SK-N-SH treated with all-trans-retinoic acid at 6 μM for 48 hours (cell line): ENCODE data around the gene PRRC2A.

Experiments used
- ATAC-seq: fragments of 200-7000 bp; cut with Tn5 transposase; 3 replicates; pipeline ENCODE4 v1.9.1; 2020; ENCODE audit warnings: mild to moderate bottlenecking, moderate library complexity
- ARNTL ChIP-seq: fragments of 450-650 bp; formaldehyde crosslinking; IDR thresholded peaks from 2 replicates; pipeline ENCODE4 v1.5.0; 2020; ENCODE audit warnings: low read depth, mild to moderate bottlenecking, moderate library complexity, borderline replicate concordance
- BACH2 ChIP-seq: fragments of 250-450 bp; sonication (Bioruptor Pico); IDR thresholded peaks from 2 replicates; pipeline ENCODE4 v1.9.0; 2021; ENCODE audit warnings: mild to moderate bottlenecking, borderline replicate concordance
- CREB5 ChIP-seq: fragments of 250-450 bp; sonication (Bioruptor Pico); IDR thresholded peaks from 2 replicates; pipeline ENCODE4 v1.5.1; 2020; ENCODE audit warnings: low read depth, mild to moderate bottlenecking, moderate library complexity
- CSDC2 ChIP-seq: fragments of 250-450 bp; sonication (Bioruptor Pico); IDR thresholded peaks from 2 replicates; pipeline ENCODE4 v1.5.0; 2020; ENCODE audit warnings: mild to moderate bottlenecking, moderate library complexity
- CSRNP3 ChIP-seq: fragments of 250-450 bp; sonication (Bioruptor Pico); IDR thresholded peaks from 2 replicates; pipeline ENCODE4 v1.5.1; 2021; ENCODE audit warnings: mild to moderate bottlenecking, moderate library complexity
- GLIS3 ChIP-seq: fragments of 250-450 bp; sonication (Bioruptor Pico); IDR thresholded peaks from 2 replicates; pipeline ENCODE4 v1.5.0; 2020; ENCODE audit warnings: mild to moderate bottlenecking, moderate library complexity
- ISL1 ChIP-seq: fragments of 250-450 bp; sonication (Bioruptor Pico); IDR thresholded peaks from 2 replicates; pipeline ENCODE4 v2.1.2; 2022; ENCODE audit warnings: mild to moderate bottlenecking, moderate library complexity
- OSR1 ChIP-seq: fragments of 250-450 bp; sonication (Bioruptor Pico); IDR thresholded peaks from 2 replicates; pipeline ENCODE4 v1.8.0; 2022; ENCODE audit warnings: moderate library complexity, mild to moderate bottlenecking, inconsistent platforms
- PATZ1 ChIP-seq: fragments of 250-450 bp; sonication (Bioruptor Pico); IDR thresholded peaks from 2 replicates; pipeline ENCODE4 v1.8.0; 2020; ENCODE audit warnings: mild to moderate bottlenecking, moderate library complexity, borderline replicate concordance
- POU6F1 ChIP-seq: fragments of 250-450 bp; sonication (Bioruptor Pico); IDR thresholded peaks from 2 replicates; pipeline ENCODE4 v1.8.0; 2021; ENCODE audit warnings: low read depth, mild to moderate bottlenecking, moderate library complexity, borderline replicate concordance
- PPARA ChIP-seq: fragments of 250-450 bp; sonication (Bioruptor Pico); IDR thresholded peaks from 2 replicates; pipeline ENCODE4 v1.5.0; 2020; ENCODE audit warnings: mild to moderate bottlenecking, borderline replicate concordance
- RARB ChIP-seq: fragments of 250-450 bp; sonication (Bioruptor Pico); IDR thresholded peaks from 2 replicates; pipeline ENCODE4 v1.8.0; 2021; ENCODE audit warnings: mild to moderate bottlenecking, moderate library complexity
- SNAI2 ChIP-seq: fragments of 250-450 bp; sonication (Bioruptor Pico); IDR thresholded peaks from 2 replicates; pipeline ENCODE4 v1.5.0; 2020; ENCODE audit warnings: mild to moderate bottlenecking, moderate library complexity
- TCF4 ChIP-seq: fragments of 250-450 bp; sonication (Bioruptor Pico); IDR thresholded peaks from 2 replicates; pipeline ENCODE4 v1.8.0; 2021; ENCODE audit warnings: mild to moderate bottlenecking, moderate library complexity, borderline replicate concordance
- TSHZ2 ChIP-seq: fragments of 250-450 bp; sonication (Bioruptor Pico); IDR thresholded peaks from 2 replicates; pipeline ENCODE4 v1.5.0; 2020; ENCODE audit warnings: mild to moderate bottlenecking, moderate library complexity
- ZC3H10 ChIP-seq: fragments of 250-450 bp; sonication (Bioruptor Pico); IDR thresholded peaks from 2 replicates; pipeline ENCODE4 v1.5.1; 2021; ENCODE audit warnings: mild to moderate bottlenecking, moderate library complexity
- ZFP3 ChIP-seq: fragments of 250-450 bp; sonication (Bioruptor Pico); IDR thresholded peaks from 2 replicates; pipeline ENCODE4 v1.5.0; 2020; ENCODE audit warnings: mild to moderate bottlenecking, moderate library complexity
- ZFP30 ChIP-seq: fragments of 450-650 bp; formaldehyde crosslinking; IDR thresholded peaks from 2 replicates; pipeline ENCODE4 v1.5.0; 2022; ENCODE audit warnings: mild to moderate bottlenecking, moderate library complexity
- ZNF565 ChIP-seq: fragments of 450-650 bp; formaldehyde crosslinking; conservative IDR thresholded peaks from 2 replicates; pipeline ENCODE4 v1.5.0; 2020; ENCODE audit warnings: low read depth, mild to moderate bottlenecking, moderate library complexity
- ZNF70 ChIP-seq: fragments of 450-650 bp; formaldehyde crosslinking; IDR thresholded peaks from 2 replicates; pipeline ENCODE4 v1.5.0; 2020; ENCODE audit warnings: mild to moderate bottlenecking, moderate library complexity

Gene PRRC2A

GRCh38 chr6:31657406-31658157 lies 37.1 kb downstream of the PRRC2A start:
- TF ChIP-seq TSHZ2 (CRISPR knock-in tag) (no peak), POU6F1 (CRISPR knock-in tag) (no peak), RARB (CRISPR knock-in tag) (no peak), ZFP3 (CRISPR knock-in tag) (no peak), TCF4 (CRISPR knock-in tag) (no peak), CREB5 (CRISPR knock-in tag) (no peak), ISL1 (CRISPR knock-in tag) (no peak), ZC3H10 (CRISPR knock-in tag) (no peak), ZFP30 (CRISPR knock-in tag) (no peak), PPARA (no peak), ARNTL (CRISPR knock-in tag) (no peak), ZNF565 (CRISPR knock-in tag) (no peak)
- TF ChIP-seq, all 23 proteins: peak for 0

GRCh38 chr6:31658158-31658688 lies 37.7 kb downstream of the PRRC2A start:
- TF ChIP-seq CSDC2 (no peak), ZFP3 (CRISPR knock-in tag) (no peak), GLIS3 (CRISPR knock-in tag) (no peak), BACH2 (no peak), CSRNP3 (CRISPR knock-in tag) (no peak)
- no peak for ATAC-seq

More at GRCh38 chr6:31657406-31658157, 37.1 kb downstream of the PRRC2A start:
- ATAC-seq = no peak

GRCh38 chr6:31658983-31659648 lies 38.6 kb downstream of the PRRC2A start:
- ATAC-seq = no peak

More at GRCh38 chr6:31658983-31659648, 38.6 kb downstream of the PRRC2A start:
- TF ChIP-seq CSRNP3 (CRISPR knock-in tag) = no peak
- TF ChIP-seq TSHZ2 (CRISPR knock-in tag) = no peak
- TF ChIP-seq ARNTL (CRISPR knock-in tag) = no peak
- TF ChIP-seq OSR1 (CRISPR knock-in tag) = no peak
- no peak for TF ChIP-seq PPARA
- TF ChIP-seq ZFP30 (CRISPR knock-in tag) = no peak
- no peak for TF ChIP-seq ZNF565 (CRISPR knock-in tag)
- no peak for TF ChIP-seq CSDC2
- TF ChIP-seq BACH2 = no peak
- TF ChIP-seq SNAI2 (CRISPR knock-in tag) = no peak
- no peak for TF ChIP-seq PATZ1 (CRISPR knock-in tag)
- TF ChIP-seq ZNF70 (CRISPR knock-in tag) = no peak
